H4 (cell line): ENCODE measurements around the gene PIK3R5. TPM values are rescaled to one million over a fixed set of nuclear protein-coding genes. Genes with fewer than 3 reads are reported as not detected.

Experiments
- DNase-seq: peaks from one replicate; pipeline ENCODE4 v3.0.0-alpha.2; 2015; ENCODE audit warnings: low spot score
- total RNA-seq: library from RNA; depleted of rRNA; stranded (reverse); fragments of >200 nt; shearing (Covaris generic); gene quantifications from 2 replicates; pipeline ENCODE4 v1.2.3, GENCODE V29; 2014

The PIK3R5 gene
- total RNA-seq, 1 experiment from 2014 or later, result not detected

- DNase-seq, result no peak
Measured at GRCh38 chr17:8924595-8924994, 40.9 kb downstream of the PIK3R5 start.

- no peak for DNase-seq
Measured at GRCh38 chr17:8923762-8924161, 41.7 kb downstream of the PIK3R5 start.

DNA sequence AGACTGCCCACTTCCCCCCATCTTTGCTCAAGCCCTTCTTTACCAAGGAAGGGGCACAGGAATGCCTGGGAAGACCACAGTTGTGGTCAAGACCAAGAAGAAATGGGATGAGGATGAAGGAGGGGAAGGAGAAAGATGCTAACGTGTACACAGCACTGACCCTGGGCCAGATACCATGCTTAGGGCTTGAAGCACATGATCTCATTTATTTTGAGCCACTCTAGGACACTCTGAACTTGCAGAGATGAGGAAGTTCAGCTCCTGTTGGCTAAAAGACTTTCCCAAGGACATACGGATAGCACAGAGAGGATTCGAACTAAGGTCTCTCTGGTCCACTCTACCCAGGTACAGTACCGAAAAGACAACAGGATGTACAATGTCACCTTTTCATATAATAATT is 42.6 kb downstream of the PIK3R5 start:
- DNase-seq, result no peak

GRCh38 chr17:8922451-8922850 is 43.1 kb downstream of the PIK3R5 start:
- DNase-seq, result peak; percentile 90

GRCh38 chr17:8921147-8921546 is 44.4 kb downstream of the PIK3R5 start:
- DNase-seq, result no peak

- no peak for DNase-seq
Measured at GRCh38 chr17:8918807-8919465, 46.6 kb downstream of the PIK3R5 start.

DNA sequence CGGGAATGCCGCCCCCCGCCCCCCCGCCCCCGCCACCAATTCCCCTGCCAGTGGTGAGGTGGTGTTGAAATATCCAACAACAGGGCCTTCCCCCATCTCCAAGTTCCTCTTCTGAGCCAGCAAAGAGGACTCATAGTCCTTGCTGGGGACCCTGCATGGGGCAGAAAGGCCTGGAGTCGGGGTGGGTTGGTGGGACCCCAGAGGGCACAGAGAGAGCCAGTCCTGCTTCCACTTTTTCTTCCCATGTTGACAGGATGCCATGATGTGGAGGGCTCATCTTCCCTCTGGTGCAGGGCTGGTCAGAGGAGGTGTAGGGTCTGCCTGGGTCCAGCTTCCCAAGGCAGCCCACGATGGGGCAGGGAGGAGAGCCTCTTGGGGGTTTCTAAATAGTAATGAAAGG is 49.0 kb downstream of the PIK3R5 start:
- no peak for DNase-seq

DNA sequence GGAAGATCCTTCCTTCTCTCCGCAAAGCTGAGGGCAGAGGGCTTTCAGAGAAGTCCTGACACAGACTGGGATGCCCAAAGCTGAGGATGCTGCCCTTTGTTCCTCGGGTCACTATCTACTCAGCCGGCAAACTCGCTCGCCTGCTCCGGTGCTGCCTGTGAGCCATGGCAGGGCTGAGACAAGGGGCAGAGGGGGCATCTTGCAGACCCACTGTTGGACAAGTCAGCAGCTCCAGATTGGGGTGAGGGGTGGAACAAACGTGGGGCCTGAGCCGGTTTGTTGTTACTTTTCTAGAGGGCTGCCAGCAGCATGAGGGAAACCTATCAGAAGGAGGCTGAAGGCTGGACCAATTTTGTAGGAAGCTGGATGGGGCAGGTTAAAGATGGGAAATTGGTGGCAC is 51.0 kb downstream of the PIK3R5 start:
- DNase-seq, result no peak

DNA sequence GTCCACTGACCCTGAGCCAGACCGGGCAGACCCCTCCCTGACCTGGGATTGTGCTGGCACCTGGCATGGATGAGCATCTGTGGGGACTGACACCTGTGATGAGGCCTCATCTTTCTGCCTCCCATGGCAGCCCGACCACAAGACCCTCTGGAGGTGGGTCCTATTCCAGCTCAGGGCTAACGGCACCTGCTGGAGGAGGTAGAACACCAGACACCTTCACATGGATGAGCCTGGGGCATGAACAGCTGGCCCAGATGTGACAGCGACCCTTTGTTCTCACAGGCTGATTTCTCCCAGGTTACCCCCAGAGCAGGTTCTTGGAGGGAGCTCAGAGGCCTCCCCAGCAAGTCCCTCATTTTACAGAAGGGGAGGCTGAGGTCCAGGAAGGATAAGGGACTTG is 51.6 kb downstream of the PIK3R5 start:
- no peak for DNase-seq

GRCh38 chr17:8913091-8913490 is 52.4 kb downstream of the PIK3R5 start:
- no peak for DNase-seq

DNA sequence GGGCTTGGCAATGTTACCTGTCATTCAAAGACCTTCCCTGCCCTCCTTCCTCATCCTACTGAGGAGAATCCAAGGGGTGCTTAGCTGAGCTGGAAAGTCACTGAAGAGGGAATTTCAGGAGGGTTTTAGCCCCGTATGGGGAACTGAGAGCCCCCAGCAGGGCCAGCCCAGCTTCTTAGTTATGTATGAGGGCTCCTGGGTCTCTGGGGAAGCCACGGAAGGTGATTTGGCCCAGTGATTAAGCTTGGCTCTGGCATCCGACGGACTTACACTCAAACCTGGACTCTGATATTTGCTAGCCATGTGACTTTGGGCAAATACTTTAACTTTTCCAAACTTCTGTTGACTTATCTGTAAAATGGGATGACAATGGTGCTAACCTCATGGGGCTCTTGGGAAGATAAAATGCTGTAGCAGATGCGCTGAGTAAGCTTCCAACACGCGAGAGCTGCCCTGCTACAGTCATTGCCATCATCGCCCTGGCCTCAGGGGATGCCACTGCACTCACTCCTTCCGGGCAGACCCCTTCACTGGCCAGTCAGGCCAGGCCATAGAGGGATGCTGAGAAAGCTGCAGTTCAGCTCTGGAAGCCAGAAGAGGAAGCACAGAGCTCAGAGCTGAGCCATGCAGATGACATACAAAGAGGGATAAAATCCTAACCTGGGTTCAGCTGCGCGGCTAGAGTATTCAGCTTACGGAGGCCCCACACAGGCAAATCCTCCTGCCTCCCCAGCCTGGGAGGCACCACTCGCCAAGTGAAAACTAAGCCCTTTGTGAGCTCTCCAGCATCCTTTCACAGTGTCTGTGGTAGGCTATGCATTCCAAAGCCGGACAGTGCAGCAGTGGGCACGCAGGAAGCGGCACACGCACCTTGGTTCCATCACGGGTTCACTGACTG is 53.2 kb downstream of the PIK3R5 start:
- DNase-seq, result no peak

DNA sequence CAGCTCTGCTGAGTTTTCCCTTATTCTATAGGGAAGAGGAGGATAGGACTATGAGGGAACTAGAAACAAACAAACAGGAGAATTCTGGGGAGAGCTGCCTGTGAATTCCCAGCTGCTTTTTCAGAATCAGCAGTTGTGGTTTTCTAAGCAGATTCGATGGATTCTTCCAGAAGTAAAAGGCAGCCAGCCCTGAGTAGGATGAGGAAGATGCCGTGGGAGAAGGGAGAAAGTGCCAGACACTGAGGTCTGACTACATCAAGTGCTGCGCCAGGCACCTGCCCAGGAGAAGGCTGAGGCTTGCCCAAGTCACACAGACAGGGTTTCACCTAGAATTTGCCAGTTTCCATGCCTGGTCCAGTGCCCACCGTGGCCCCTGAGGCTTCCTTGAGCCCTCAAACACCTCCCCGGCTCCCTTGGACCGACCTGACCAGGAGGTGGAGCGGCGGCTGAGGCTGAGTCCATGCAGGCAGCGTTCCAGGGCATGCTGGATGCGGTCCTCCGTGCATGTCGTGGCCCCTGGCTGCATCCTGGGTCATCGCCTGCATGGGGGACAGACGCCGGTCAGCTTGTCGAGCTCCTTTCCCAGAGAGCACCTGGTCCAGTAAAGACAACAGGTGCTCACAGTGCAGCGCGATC is 54.4 kb downstream of the PIK3R5 start:
- no peak for DNase-seq

- no peak for DNase-seq
Measured at GRCh38 chr17:8909586-8910270, 55.8 kb downstream of the PIK3R5 start.

- DNase-seq, result no peak
Measured at GRCh38 chr17:8905331-8905730, 60.2 kb downstream of the PIK3R5 start.

GRCh38 chr17:8904686-8905085 is 60.8 kb downstream of the PIK3R5 start:
- DNase-seq, result no peak

GRCh38 chr17:8904201-8904600 is 61.3 kb downstream of the PIK3R5 start:
- no peak for DNase-seq

DNA sequence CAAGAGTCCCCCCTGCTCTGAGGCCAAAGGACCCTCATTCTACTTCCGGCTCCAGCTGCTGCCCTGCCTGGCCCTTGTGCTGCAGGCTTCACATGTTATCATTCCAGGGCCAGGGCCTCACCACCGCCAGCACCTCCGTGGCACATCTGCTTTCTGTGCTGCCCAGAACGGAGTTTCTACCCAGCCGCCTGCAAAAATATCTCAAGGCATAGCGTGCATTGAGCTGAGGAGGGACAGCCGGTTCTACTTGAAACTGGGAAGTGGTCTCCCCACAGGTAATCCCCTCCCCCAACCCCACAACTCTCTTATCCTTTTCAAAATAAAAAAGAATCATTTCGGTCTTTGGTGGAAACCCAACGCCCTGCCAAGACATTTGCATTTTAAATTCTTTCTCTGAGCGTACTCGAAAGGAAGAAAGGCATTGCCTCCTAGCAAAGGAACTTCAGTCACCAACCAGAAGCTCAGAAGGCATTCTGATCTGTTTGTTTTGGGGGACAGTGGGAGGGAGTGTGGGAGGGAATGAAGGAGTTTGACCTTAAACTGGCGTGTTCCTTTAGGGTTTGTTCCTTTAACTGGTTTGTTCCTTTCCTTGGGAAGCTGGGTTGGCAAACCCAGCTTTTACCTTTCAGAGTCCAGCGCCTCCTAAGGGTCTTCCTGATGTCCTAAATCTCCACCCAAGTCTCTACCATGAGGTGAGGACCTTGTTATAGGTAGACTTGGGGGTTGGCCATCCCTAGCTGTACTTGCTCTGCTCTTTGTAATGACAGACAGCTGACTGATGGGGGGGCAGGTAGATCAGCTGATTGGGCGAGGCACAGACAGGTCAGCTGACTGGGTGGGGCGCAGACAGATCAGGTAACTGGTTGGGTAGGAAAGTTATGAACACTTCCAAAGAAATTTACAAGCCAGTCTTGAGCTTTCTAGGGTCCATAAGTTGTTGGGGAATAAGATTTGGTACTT is 64.6 kb downstream of the PIK3R5 start:
- no peak for DNase-seq

DNA sequence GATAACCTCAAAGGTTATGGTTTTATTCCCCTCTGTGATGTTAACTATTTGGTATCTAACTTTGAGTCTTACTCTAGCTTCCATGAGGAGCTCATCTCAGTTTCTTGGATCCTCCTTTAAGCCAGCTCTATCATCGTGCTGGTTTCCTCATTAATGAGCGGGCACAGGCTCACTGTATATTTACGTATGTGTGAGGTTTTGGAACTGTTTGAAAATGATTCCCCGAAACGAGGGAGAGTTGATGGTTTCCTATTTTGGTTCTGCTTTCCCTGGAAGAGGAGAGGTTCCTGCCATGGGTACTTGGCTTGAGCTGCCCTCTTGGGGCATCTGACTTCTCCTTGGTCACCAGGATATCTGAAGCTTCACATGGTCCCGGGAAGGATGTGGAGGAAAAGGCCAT is 65.3 kb downstream of the PIK3R5 start:
- no peak for DNase-seq

DNA sequence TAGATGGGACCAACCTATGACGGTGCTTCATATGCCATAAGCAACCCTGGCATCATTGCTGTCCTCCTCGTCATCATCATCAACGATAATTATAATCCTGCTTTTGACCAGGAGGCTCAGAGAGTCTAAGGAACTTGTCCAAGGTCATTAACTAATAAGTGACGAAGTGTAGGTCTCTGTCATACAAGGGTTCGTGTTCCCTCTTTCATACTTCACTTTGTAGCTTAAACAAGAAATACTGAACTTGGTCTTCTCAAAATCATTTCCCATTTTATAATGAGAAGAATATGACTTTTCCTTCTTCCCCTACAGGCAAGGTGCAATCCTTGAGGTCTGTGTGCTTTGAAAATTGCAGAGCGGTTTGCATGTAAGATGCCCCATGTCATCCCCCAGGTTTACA is 66.9 kb downstream of the PIK3R5 start:
- no peak for DNase-seq

- no peak for DNase-seq
Measured at GRCh38 chr17:8898126-8898525, 67.4 kb downstream of the PIK3R5 start.
